Ureter (tissue), 1 donor: ENCODE measurements around the gene FSD1. TPM values are rescaled to one million over a fixed set of nuclear protein-coding genes. Genes with fewer than 3 reads are reported as not detected.
"Not testable (repeated sequence)": the region's sequence is repeated elsewhere in the genome, so short reads cannot be mapped to it uniquely, and the experiment has no call there.

Source experiments
- DNase-seq: peaks from one replicate; pipeline ENCODE4 v3.0.0-alpha.2; 2020; ENCODE audit warnings: low spot score
- total RNA-seq: library from RNA; stranded (reverse); gene quantifications from one replicate; pipeline ENCODE4 v1.2.4, GENCODE V29; 2023
- donor health status: DM: yes; HTN: yes; CAD: no.

FSD1 gene
- total RNA-seq, 1 donor from 2014 or later: not detected

GRCh38 chr19:4284974-4285373 lies 19.4 kb upstream of the FSD1 start:
- DNase-seq: no peak

- not testable (repeated sequence) for DNase-seq
These were observed 18.3 kb upstream of the FSD1 start for GRCh38 chr19:4286141-4286540.

GRCh38 chr19:4288091-4288777 lies 16.2 kb upstream of the FSD1 start:
- no peak for DNase-seq

- DNase-seq: no peak
These were observed 13.1 kb upstream of the FSD1 start for GRCh38 chr19:4291184-4291732.

- DNase-seq: no peak
These were observed 11.9 kb upstream of the FSD1 start for GRCh38 chr19:4292515-4292914.

GRCh38 chr19:4294389-4294788 lies 10.0 kb upstream of the FSD1 start:
- no peak for DNase-seq

GRCh38 chr19:4295972-4296771 lies 8.2 kb upstream of the FSD1 start:
- DNase-seq: no peak

- DNase-seq: no peak
These were observed 6.2 kb upstream of the FSD1 start for GRCh38 chr19:4297901-4298809.

- no peak for DNase-seq
These were observed 5.4 kb upstream of the FSD1 start for GRCh38 chr19:4298810-4299550.

- DNase-seq: no peak
These were observed 3.8 kb upstream of the FSD1 start for GRCh38 chr19:4300589-4300988.

- no peak for DNase-seq
These were observed 2.7 kb upstream of the FSD1 start for GRCh38 chr19:4301590-4302242.

- no peak for DNase-seq
These were observed 2.2 kb upstream of the FSD1 start, which contains the start of gene TMIGD2 for GRCh38 chr19:4302243-4302640. Gene TMIGD2, minus strand, starts transcription at chr19:4302389. Its CDS starts 4 bp downstream, at chr19:4302385.

GRCh38 chr19:4303819-4304537 lies 420 bp upstream of the FSD1 start:
- DNase-seq: no peak

GRCh38 chr19:4305257-4305612 lies 837 bp downstream of the FSD1 start:
- no peak for DNase-seq

- no peak for DNase-seq
These were observed 1.3 kb downstream of the FSD1 start for GRCh38 chr19:4305659-4306058.

GRCh38 chr19:4310247-4311121 lies 6.1 kb downstream of the FSD1 start:
- DNase-seq: no peak

- DNase-seq: no peak
These were observed 9.6 kb downstream of the FSD1 start for GRCh38 chr19:4313847-4314490.

GRCh38 chr19:4316956-4317355 lies 12.6 kb downstream of the FSD1 start:
- DNase-seq: no peak
